Astrocyte of the cerebellum (primary cell): Measurements from ENCODE around the gene NSUN2.

Source experiments
- DNase-seq: peaks from one replicate; pipeline ENCODE4 v3.0.0-alpha.2; 2011; ENCODE audit warnings: low read depth
- H3K4me3 ChIP-seq: 2 replicates; pipeline ENCODE4 v1.5.1; 2011; ENCODE audit warnings: mild to moderate bottlenecking, low read depth, low read length, moderate library complexity
- CTCF ChIP-seq: IDR thresholded peaks from 2 replicates; pipeline ENCODE4 v1.5.1; 2012; ENCODE audit warnings: low read length, low read depth, moderate library complexity, mild to moderate bottlenecking; ENCODE audit errors: missing control alignments
- in situ Hi-C: cut with HindIII; loops from 2 replicates; pipeline ENCODE4 v1.10.0; 2017; ENCODE audit warnings: low sequenced_read_pairs

NSUN2 gene

DNA sequence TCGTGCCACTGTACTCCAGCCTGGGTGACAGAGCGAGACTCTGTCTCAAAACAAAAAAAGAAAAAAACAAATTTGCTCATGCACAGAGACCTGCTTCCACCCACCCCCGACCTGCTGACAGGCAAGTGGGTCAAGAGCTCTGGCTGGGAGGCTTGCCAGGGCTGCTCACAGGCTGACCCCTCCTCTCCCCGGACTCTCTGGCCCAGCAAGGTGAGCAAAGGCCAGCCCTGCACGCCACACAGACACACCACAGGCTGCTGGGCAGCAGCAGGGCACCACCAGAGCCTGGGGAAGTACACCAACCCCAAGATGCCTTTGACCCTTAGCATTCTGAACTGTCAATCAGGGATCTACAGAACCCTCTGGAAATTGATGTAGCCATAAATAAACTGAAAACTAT lies 29.2 kb downstream of the NSUN2 start:
- no peak for TF ChIP-seq CTCF
- no peak for DNase-seq
- in situ Hi-C loops: no loop called here
- H3K4me3 ChIP-seq: no peak overlapping the region

GRCh38 chr5:6602441-6602840 lies 30.4 kb downstream of the NSUN2 start:
- TF ChIP-seq CTCF: no peak
- no peak overlapping the region for H3K4me3 ChIP-seq
- in situ Hi-C loops: no loop called here
- no peak for DNase-seq

GRCh38 chr5:6601816-6602215 lies 31.0 kb downstream of the NSUN2 start:
- TF ChIP-seq CTCF: no peak
- no peak for DNase-seq
- no peak overlapping the region for H3K4me3 ChIP-seq
- in situ Hi-C loops: no loop called here

- DNase-seq: no peak
- H3K4me3 ChIP-seq: no peak overlapping the region
- no peak for TF ChIP-seq CTCF
- in situ Hi-C loops: no loop called here
These were observed 31.6 kb downstream of the NSUN2 start for GRCh38 chr5:6601271-6601670.

GRCh38 chr5:6599739-6600138 lies 33.1 kb downstream of the NSUN2 start:
- no peak overlapping the region for H3K4me3 ChIP-seq
- DNase-seq: no peak
- in situ Hi-C loops: loop anchor here (25.0 kb wide), 1 partner anchor 1112 kb away; no protein-coding TSS in a partner anchor
- no peak for TF ChIP-seq CTCF

DNA sequence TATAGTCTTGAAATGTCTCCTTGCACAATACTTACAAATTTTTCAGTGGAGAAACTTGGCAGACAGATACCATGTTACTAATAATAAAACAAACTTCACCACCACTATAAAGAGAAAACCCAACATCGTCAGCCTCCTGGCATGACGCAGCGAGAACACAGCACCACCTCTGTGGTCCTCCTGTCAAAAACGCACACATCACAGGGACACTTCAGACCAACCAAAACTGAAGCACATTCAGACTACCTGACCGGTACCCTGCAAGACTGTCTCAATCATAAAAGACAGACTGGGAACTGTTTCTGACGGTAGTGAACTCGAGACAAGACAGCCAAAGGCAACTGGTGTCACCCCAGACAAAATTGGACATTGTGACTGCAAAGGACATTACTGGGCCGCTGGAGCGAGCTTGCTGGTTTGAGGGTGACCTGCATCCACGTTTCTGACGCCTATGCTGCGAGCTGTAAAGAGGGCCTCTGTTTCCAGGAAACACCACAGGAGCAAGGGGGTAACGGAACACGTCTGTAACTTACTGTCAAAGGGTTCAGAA lies 34.4 kb downstream of the NSUN2 start:
- TF ChIP-seq CTCF: no peak
- H3K4me3 ChIP-seq: no peak overlapping the region
- in situ Hi-C loops: loop anchor here (25.0 kb wide), 1 partner anchor 1111 kb away; no protein-coding TSS in a partner anchor
- no peak for DNase-seq
